Osteoblast (primary cell): ENCODE measurements around the gene TSPAN15. TPM values are rescaled to one million over a fixed set of nuclear protein-coding genes. Genes with fewer than 3 reads are reported as not detected.

Source experiments
- DNase-seq: peaks from one replicate; pipeline ENCODE4 v3.0.0; 2011; ENCODE audit warnings: low spot score, mixed read lengths; ENCODE audit not compliant: insufficient read length; ENCODE audit errors: missing footprints
- H2AFZ ChIP-seq: 2 replicates; pipeline ENCODE4 v1.6.0; 2011; ENCODE audit warnings: mild to moderate bottlenecking, low read length
- H3K27ac ChIP-seq: 2 replicates; pipeline ENCODE4 v1.5.1; 2011; ENCODE audit warnings: mild to moderate bottlenecking, low read depth, low read length, moderate library complexity
- H3K27me3 ChIP-seq: 2 replicates; pipeline ENCODE4 v1.6.0; 2012; ENCODE audit warnings: mild to moderate bottlenecking, control low read depth, inconsistent platforms, low read length, moderate library complexity; ENCODE audit not compliant: insufficient read depth
- H3K36me3 ChIP-seq: 2 replicates; pipeline ENCODE4 v1.5.1; 2011; ENCODE audit warnings: mild to moderate bottlenecking, low read length, control low read depth, moderate library complexity; ENCODE audit not compliant: insufficient read depth
- H3K4me1 ChIP-seq: 2 replicates; pipeline ENCODE4 v1.5.1; 2011; ENCODE audit warnings: mild to moderate bottlenecking, low read length, control low read depth, moderate library complexity; ENCODE audit not compliant: insufficient read depth
- H3K4me2 ChIP-seq: 2 replicates; pipeline ENCODE4 v1.6.0; 2011; ENCODE audit warnings: mild to moderate bottlenecking, low read length; ENCODE audit not compliant: insufficient read depth
- H3K4me3 ChIP-seq: fragments of 200-600 bp; sonication (generic); 3 replicates; pipeline ENCODE4 v1.5.1; 2012; ENCODE audit warnings: mild to moderate bottlenecking, low read length, inconsistent platforms; ENCODE audit not compliant: insufficient read depth
- H3K79me2 ChIP-seq: 2 replicates; pipeline ENCODE4 v1.6.0; 2012; ENCODE audit warnings: mild to moderate bottlenecking, low read length, control low read depth, inconsistent platforms; ENCODE audit not compliant: insufficient read depth
- H3K9me3 ChIP-seq: 2 replicates; pipeline ENCODE4 v1.5.1; 2011; ENCODE audit warnings: low read depth, low read length, control low read depth
- H4K20me1 ChIP-seq: 2 replicates; pipeline ENCODE4 v1.6.0; 2012; ENCODE audit warnings: mild to moderate bottlenecking, low read length, control low read depth; ENCODE audit not compliant: insufficient read depth
- total RNA-seq: library from RNA; depleted of rRNA; stranded (reverse); fragments of >200 nt; gene quantifications from 2 replicates; pipeline ENCODE4 v1.2.3, GENCODE V29; 2012
- TF ChIP-seq, protein P1 (sequence below): IDR thresholded peaks from 2 replicates; pipeline ENCODE4 v1.5.1; 2011; ENCODE audit warnings: mild to moderate bottlenecking, low read depth, low read length, moderate library complexity; ENCODE audit errors: extremely low read depth

TSPAN15 gene
- total RNA-seq, 1 donor: 0.72 TPM

DNA sequence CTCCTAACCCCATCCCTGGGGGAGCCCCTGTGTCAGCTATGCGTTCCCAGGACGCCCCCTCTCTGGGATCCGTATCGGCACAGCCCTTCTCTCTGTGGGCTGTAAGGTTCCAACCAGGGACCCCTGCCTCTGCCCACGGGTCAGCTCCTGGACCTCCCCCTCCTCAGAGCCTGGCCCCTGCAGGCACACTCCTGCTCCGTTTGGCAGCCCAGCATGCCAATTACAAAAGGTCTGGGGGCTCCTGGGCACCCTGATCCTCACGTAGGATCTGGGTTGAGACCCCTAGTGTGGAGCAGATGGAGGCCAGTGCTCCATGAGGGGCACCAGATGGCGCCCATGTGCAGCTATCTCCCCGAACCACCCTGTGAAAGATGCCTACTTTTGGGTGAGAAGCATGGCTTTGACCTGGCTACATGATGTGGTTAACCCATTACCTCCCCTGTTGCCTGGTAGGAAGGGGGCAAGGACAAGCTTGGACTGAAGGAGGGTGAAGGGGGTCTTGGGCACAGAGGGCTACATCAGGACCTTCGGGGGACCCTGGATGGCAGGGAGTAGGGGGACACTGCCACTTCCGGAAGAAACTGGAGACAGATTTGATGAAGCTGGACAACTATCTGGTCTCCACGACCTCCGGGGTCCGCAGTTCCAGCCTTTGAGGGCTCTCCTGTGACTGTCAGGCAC is 43.5 kb upstream of the TSPAN15 start:
- H3K27ac ChIP-seq: no peak overlapping the region
- no peaks in the 10 kb centered on the region for H3K27me3 ChIP-seq
- no peaks in the 10 kb centered on the region for H4K20me1 ChIP-seq
- no peak for DNase-seq
- no peaks in the 10 kb centered on the region for H3K79me2 ChIP-seq
- TF ChIP-seq, protein P1, sequence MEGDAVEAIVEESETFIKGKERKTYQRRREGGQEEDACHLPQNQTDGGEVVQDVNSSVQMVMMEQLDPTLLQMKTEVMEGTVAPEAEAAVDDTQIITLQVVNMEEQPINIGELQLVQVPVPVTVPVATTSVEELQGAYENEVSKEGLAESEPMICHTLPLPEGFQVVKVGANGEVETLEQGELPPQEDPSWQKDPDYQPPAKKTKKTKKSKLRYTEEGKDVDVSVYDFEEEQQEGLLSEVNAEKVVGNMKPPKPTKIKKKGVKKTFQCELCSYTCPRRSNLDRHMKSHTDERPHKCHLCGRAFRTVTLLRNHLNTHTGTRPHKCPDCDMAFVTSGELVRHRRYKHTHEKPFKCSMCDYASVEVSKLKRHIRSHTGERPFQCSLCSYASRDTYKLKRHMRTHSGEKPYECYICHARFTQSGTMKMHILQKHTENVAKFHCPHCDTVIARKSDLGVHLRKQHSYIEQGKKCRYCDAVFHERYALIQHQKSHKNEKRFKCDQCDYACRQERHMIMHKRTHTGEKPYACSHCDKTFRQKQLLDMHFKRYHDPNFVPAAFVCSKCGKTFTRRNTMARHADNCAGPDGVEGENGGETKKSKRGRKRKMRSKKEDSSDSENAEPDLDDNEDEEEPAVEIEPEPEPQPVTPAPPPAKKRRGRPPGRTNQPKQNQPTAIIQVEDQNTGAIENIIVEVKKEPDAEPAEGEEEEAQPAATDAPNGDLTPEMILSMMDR: peak; percentile 38
- peaks cover 10% of the 10 kb centered on the region for H3K36me3 ChIP-seq
- H2AFZ ChIP-seq: no peak overlapping the region
- H3K4me3 ChIP-seq: peak overlapping the region; percentile 53
- H3K9me3 ChIP-seq: no peaks in the 10 kb centered on the region
- H3K4me2 ChIP-seq: peak overlapping the region; percentile 73
- peaks cover 41% of the 10 kb centered on the region for H3K4me1 ChIP-seq

DNA sequence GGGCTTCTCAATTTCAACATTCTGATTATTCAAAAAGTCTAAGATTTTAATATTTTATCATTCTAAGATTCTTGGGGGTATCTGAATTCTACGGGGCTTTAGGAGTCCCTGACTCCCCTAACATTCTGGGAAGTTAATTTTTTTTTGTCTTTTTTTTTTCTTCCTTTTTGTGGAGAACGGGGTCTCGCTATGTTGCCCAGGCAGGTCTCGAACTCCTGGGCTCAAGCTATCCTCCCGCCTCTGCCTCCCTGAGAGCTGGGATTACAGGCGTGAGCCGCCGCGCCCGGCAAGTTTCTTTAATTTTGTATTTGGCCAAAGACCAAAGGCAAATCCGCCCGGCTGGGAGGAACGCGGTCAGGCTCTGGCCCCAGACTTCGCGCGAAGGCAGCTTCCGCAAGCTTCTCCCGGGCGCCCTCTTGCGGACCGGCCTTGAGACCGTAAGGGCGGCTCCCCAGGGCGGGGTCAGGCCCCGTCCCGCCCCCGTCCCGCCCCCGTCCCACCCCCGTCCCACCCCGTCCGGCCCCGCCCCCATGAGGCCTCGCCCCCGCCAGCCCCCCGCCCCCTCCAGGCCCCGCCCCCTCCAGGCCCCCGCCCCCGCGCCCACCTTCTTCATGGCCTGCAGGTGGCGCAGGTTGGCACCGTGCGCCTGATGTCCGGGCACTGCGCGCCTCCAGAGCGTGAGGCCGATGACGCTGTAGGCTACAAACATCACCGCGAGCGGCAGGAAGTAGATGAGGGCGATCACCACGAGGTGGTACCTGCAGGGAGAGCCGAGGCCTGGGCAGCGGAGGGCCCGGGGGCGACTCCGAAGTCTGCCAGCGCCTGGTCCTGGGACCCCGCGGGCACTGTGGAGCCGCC is 42.7 kb upstream of the TSPAN15 start:
- Histone ChIP-seq H3K4me2 (peak overlapping the region; percentile 87), H3K36me3 (peaks cover 9% of the 10 kb centered on the region), H2AFZ (peak overlapping the region; percentile 58), H3K9me3 (no peaks in the 10 kb centered on the region), H3K27me3 (no peaks in the 10 kb centered on the region), H3K79me2 (no peaks in the 10 kb centered on the region), H4K20me1 (no peaks in the 10 kb centered on the region), H3K4me1 (peaks cover 33% of the 10 kb centered on the region), H3K4me3 (peak overlapping the region; percentile 70), H3K27ac (peak overlapping the region; percentile 50)
- DNase-seq: peak; percentile 97
- TF ChIP-seq, protein P1: peak; percentile 47

DNA sequence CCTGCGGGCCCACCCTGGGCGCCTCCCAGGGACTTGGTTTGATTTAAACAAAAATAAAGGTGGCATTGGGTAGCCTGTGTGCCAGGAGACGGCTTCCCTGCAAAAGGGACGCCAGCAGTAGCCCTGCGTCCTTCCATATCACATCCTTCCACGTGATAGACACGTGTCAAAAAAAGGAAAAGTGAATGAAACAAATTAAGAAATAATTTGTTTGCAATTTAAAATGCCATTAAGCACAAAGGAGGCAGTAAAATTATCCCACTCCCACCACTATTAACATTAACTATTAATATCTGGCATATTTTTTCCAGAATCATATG is 42.1 kb upstream of the TSPAN15 start:
- Histone ChIP-seq H4K20me1 (no peaks in the 10 kb centered on the region), H3K36me3 (peaks cover 9% of the 10 kb centered on the region), H3K4me3 (peak overlapping the region; percentile 70), H3K27me3 (no peaks in the 10 kb centered on the region), H3K9me3 (no peaks in the 10 kb centered on the region), H3K4me2 (peak overlapping the region; percentile 87), H3K27ac (peak overlapping the region; percentile 50), H3K79me2 (no peaks in the 10 kb centered on the region), H2AFZ (peak overlapping the region; percentile 58), H3K4me1 (peaks cover 27% of the 10 kb centered on the region)
- no peak for DNase-seq
- TF ChIP-seq, protein P1: no peak

DNA sequence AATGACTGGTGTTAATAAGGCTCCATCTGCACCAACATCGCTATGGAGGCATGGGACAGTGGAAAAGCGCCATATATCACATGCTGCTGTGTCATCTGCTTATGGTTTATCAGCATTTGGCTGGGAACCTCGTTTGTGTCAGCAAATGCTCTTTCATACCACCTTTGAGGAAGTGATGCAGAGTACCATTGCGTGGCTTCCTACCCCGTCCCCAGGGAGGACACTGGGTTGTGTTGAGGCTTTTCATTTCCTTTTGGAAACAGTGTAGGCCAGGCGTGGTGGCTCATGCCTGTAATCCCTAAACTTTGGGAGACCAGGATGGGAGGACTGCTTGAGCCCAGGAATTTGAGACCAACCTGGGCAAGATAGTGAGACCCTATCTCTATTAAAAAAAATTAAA is 41.3 kb upstream of the TSPAN15 start:
- H3K4me3 ChIP-seq: no peak overlapping the region
- H2AFZ ChIP-seq: no peak overlapping the region
- peaks cover 19% of the 10 kb centered on the region for H3K4me1 ChIP-seq
- H3K79me2 ChIP-seq: no peaks in the 10 kb centered on the region
- no peak overlapping the region for H3K4me2 ChIP-seq
- H3K27me3 ChIP-seq: no peaks in the 10 kb centered on the region
- TF ChIP-seq, protein P1: no peak
- DNase-seq: no peak
- H3K27ac ChIP-seq: no peak overlapping the region
- H4K20me1 ChIP-seq: no peaks in the 10 kb centered on the region
- H3K36me3 ChIP-seq: peaks cover 9% of the 10 kb centered on the region
- H3K9me3 ChIP-seq: no peaks in the 10 kb centered on the region
